Neural cell (in vitro differentiated cells): Measurements from ENCODE around the gene SPATA2L.

Experiments
- CTCF ChIP-seq: fragments of 450-650 bp; IDR thresholded peaks from 2 replicates; pipeline ENCODE4 v1.5.1; 2014; ENCODE audit warnings: antibody characterized with exemption, mild to moderate bottlenecking, moderate library complexity; ENCODE audit not compliant: poor library complexity, severe bottlenecking
- EP300 ChIP-seq: fragments of 450-650 bp; conservative IDR thresholded peaks from 2 replicates; pipeline ENCODE4 v1.6.1; 2014; ENCODE audit warnings: antibody characterized with exemption, mild to moderate bottlenecking, moderate library complexity; ENCODE audit not compliant: poor library complexity, severe bottlenecking
- EZH2 ChIP-seq: fragments of 200-600, 300-800 bp; shearing (Covaris generic), sonication (generic); IDR thresholded peaks from 2 replicates; pipeline ENCODE4 v1.6.1; 2014; ENCODE audit warnings: antibody characterized with exemption, low read length, borderline replicate concordance, mild to moderate bottlenecking; ENCODE audit not compliant: insufficient read depth, poor library complexity, severe bottlenecking
- MXI1 ChIP-seq: fragments of 450-650 bp; conservative IDR thresholded peaks from 2 replicates; pipeline ENCODE4 v1.6.1; 2014; ENCODE audit warnings: antibody characterized with exemption, mild to moderate bottlenecking; ENCODE audit not compliant: poor library complexity, severe bottlenecking
- POLR2AphosphoS5 ChIP-seq: IDR thresholded peaks from 2 replicates; pipeline ENCODE4 v1.6.1; 2012
- RAD21 ChIP-seq: fragments of 450-650 bp; conservative IDR thresholded peaks from 2 replicates; pipeline ENCODE4 v1.6.1; 2014; ENCODE audit warnings: antibody characterized with exemption, mild to moderate bottlenecking, moderate library complexity
- REST ChIP-seq: IDR thresholded peaks from 2 replicates; pipeline ENCODE4 v1.6.1; 2012; ENCODE audit warnings: borderline replicate concordance
- TAF1 ChIP-seq: IDR thresholded peaks from 2 replicates; pipeline ENCODE4 v1.6.1; 2012; ENCODE audit warnings: low read depth

- TF ChIP-seq CTCF (no peak), POLR2AphosphoS5 (no peak), REST (no peak), EZH2 (no peak), EP300 (no peak), TAF1 (no peak), RAD21 (no peak), MXI1 (no peak)
Measured at GRCh38 chr16:89742948-89743347, 41.4 kb upstream of the SPATA2L start.
